ENCODE measurements around the gene TEX2.
A peak's percentile ranks its signal among the peaks of the same experiment; 100 is the strongest.
"Not testable (repeated sequence)": the region's sequence is repeated elsewhere in the genome, so short reads cannot be mapped to it uniquely, and the experiment has no call there.

Gene TEX2

DNA sequence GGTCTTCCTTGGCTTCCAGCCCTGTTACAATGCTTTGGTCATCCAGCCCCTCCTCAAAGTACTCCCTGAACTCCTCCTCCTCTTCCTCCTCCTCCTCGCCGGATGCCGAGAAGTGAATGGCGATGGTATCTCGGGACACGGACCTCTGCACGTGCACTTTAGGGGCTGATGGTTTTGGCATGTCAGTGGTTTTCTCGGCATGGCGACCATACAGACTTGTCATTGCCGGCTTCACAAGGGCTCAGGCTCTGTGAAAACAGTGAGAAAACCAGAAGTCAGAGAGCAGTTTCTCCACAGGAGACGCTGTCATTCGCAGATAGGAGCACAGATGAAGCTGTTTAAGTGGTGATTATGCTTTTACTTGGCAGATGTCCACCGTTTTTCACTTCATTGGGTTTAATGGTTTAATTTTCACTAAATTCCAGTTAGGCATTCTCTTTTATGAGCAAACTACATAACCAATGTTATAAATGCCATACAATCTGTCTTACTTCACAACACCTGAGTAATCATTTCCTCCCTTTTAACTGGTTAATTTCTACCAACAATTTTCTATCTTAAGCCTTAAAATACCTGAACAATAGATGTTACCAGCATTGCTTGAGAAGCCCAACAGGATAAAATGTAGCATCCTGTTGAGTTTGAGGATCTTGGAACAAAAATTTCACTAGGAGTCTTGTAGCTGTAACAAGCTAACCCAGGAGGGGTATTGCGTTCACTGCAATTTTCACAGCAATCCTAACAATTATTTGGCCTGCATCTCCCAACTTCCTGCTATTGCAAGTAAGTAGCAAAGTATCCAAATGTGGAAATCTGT is 48.9 kb downstream of the TEX2 start:
- H3K79me2 ChIP-seq (ENCODE audit: control insufficient read depth, insufficient read depth, low read length, unreplicated experiment), result peaks cover 18% of the 10 kb centered on the region
- no peak overlapping the region for H3K4me3 ChIP-seq (ENCODE audit: low read depth, low read length)
- H2AFZ ChIP-seq (ENCODE audit: low read length, unreplicated experiment), result no peak overlapping the region
- no peak overlapping the region for H3K27ac ChIP-seq (ENCODE audit: low read depth, low read length)
- 0 out of 2 replicates have a peak, but pooled peaks cover 5% of the 10 kb centered on the region for H3K36me3 ChIP-seq (ENCODE audit: insufficient read depth, low read length)
- H3K27me3 ChIP-seq (ENCODE audit: insufficient read depth, low read length), result no peaks in the 10 kb centered on the region
- H3K4me1 ChIP-seq (ENCODE audit: control insufficient read depth, insufficient read depth, low read length, unreplicated experiment), result peaks cover 31% of the 10 kb centered on the region

DNA sequence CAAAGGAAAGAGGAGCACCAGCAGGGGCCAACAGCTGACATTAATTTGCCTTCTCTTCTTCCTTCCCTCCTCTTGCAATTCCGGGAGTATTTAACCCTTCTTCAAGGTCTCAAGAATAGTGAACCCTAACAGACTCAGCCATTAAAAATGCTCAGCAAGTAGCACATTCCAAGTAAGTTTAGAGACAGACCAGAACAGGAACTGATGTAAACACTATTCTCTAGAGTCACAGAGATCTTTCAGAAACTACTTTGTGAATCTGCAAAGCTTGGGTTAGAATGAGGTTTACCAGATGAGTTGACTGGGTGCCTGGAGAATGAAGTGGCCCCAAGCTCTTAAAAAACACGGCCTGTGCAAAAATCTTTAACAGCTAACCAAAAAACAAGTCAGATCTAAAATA is 50.9 kb downstream of the TEX2 start:
- Histone ChIP-seq H3K79me2 (ENCODE audit: control insufficient read depth, insufficient read depth, low read length, unreplicated experiment) (peaks cover 13% of the 10 kb centered on the region), H2AFZ (ENCODE audit: low read length, unreplicated experiment) (no peak overlapping the region), H3K4me3 (ENCODE audit: low read depth, low read length) (no peak overlapping the region), H3K4me1 (ENCODE audit: control insufficient read depth, insufficient read depth, low read length, unreplicated experiment) (peaks cover 26% of the 10 kb centered on the region), H3K36me3 (ENCODE audit: insufficient read depth, low read length) (0 out of 2 replicates have a peak, but pooled peaks cover 5% of the 10 kb centered on the region), H3K27ac (ENCODE audit: low read depth, low read length) (no peak overlapping the region), H3K27me3 (ENCODE audit: insufficient read depth, low read length) (no peaks in the 10 kb centered on the region)

DNA sequence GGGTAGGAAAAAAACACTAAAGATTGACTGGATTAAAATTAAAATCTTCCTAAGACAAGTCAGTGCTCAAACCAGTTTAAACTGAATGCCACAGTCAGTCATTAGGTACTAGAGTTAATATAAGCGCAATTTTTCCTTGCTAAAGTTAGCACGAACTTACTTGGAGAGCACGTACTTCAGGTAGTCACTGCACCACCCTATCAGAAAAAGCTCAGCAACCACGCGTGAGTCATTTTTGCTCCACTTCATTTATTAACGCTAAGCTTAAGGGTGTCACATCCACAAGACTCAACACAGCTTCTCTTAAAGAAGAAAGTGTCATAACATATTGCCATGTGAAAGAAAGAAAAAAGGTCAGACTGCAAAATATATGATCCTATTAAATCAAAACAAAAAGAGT is 53.1 kb downstream of the TEX2 start:
- Histone ChIP-seq H3K27ac (ENCODE audit: low read depth, low read length) (no peak overlapping the region), H3K4me1 (ENCODE audit: control insufficient read depth, insufficient read depth, low read length, unreplicated experiment) (peaks cover 6% of the 10 kb centered on the region), H3K4me3 (ENCODE audit: low read depth, low read length) (no peak overlapping the region), H2AFZ (ENCODE audit: low read length, unreplicated experiment) (no peak overlapping the region), H3K79me2 (ENCODE audit: control insufficient read depth, insufficient read depth, low read length, unreplicated experiment) (peaks cover 9% of the 10 kb centered on the region), H3K27me3 (ENCODE audit: insufficient read depth, low read length) (no peaks in the 10 kb centered on the region), H3K36me3 (ENCODE audit: insufficient read depth, low read length) (0 out of 2 replicates have a peak, but pooled peaks cover 5% of the 10 kb centered on the region)

DNA sequence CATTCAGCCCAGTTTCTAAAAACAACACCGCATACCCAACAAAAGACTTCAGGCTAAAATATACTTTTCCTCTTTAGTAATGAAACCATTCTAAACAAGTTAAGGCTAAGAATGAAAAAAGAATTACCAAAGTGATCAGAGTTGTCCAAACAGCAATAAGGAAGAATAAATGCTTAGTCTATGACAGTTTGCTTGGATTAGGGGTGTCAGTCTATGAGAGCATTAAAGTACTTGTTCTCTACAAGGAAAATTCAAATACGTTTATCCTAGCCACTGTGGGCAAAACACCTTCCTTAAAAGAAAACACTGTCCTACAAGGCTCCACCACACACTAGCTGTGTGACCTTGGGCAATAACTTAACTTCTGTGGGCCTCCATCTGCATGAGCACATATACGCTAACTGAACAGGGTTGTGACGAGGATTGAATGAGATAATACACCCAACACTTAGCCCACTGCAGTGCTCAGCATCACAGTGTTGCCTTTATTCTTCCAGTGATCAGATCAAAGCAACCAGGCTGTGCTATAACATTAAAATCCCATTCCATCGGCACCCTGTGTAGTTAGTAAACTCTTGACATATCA is 53.6 kb downstream of the TEX2 start:
- 0 out of 2 replicates have a peak, but pooled peaks cover 5% of the 10 kb centered on the region for H3K36me3 ChIP-seq (ENCODE audit: insufficient read depth, low read length)
- H2AFZ ChIP-seq (ENCODE audit: low read length, unreplicated experiment), result no peak overlapping the region
- peaks cover 7% of the 10 kb centered on the region for H3K79me2 ChIP-seq (ENCODE audit: control insufficient read depth, insufficient read depth, low read length, unreplicated experiment)

DNA sequence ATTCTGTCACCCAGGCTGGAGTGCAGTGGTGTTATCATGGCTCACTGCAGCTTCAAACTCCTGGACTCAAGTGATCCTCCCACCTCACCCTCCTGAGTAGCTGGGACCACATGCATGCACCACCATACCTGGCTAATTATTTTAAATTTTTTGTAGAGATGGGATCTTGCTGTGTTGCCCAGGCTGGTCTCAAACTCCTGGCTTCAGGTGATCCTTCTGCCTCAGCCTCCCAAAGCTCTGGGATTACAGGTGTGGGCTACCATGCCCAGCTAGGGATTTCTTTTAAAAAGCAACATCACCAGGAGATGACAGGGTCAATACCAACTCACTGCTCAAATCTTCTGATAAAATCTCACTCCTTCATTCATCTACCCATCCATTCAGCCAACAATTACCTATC is 54.4 kb downstream of the TEX2 start:
- not testable (repeated sequence) for H3K4me3 ChIP-seq (ENCODE audit: low read depth, low read length); H3K27ac ChIP-seq (ENCODE audit: low read depth, low read length); H2AFZ ChIP-seq (ENCODE audit: low read length, unreplicated experiment); H3K36me3 ChIP-seq (ENCODE audit: insufficient read depth, low read length); H3K27me3 ChIP-seq (ENCODE audit: insufficient read depth, low read length); H3K79me2 ChIP-seq (ENCODE audit: control insufficient read depth, insufficient read depth, low read length, unreplicated experiment); H3K4me1 ChIP-seq (ENCODE audit: control insufficient read depth, insufficient read depth, low read length, unreplicated experiment)

More for the DNA sequence above, 53.6 kb downstream of the TEX2 start:
- H3K27ac ChIP-seq (ENCODE audit: low read depth, low read length), result no peak overlapping the region
- H3K4me1 ChIP-seq (ENCODE audit: control insufficient read depth, insufficient read depth, low read length, unreplicated experiment), result peaks cover under 1% of the 10 kb centered on the region
- no peak overlapping the region for H3K4me3 ChIP-seq (ENCODE audit: low read depth, low read length)
- H3K27me3 ChIP-seq (ENCODE audit: insufficient read depth, low read length), result no peaks in the 10 kb centered on the region

DNA sequence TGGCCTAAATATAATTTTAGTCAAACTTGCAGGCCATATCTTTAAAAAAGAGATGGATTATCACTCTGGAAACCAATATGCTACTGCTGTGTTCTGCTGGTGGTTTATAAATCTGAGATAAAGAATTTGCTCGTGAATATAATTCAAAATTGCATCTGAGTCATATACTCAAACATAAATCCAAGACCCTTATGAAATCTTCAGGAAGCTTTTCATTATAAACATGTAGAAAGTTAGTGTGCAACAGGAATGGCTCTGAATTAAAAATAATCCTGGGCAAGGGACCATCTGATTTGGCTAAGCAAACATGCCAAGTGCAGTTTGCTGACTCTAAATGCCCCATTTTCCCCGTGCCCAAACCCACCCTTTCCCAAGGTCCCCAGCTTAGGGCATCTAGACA is 57.3 kb downstream of the TEX2 start:
- Histone ChIP-seq H3K27ac (ENCODE audit: low read depth, low read length) (no peak overlapping the region), H3K4me1 (ENCODE audit: control insufficient read depth, insufficient read depth, low read length, unreplicated experiment) (peaks cover 20% of the 10 kb centered on the region), H3K36me3 (ENCODE audit: insufficient read depth, low read length) (no peaks in the 10 kb centered on the region), H3K4me3 (ENCODE audit: low read depth, low read length) (no peak overlapping the region), H2AFZ (ENCODE audit: low read length, unreplicated experiment) (no peak overlapping the region), H3K27me3 (ENCODE audit: insufficient read depth, low read length) (no peaks in the 10 kb centered on the region), H3K79me2 (ENCODE audit: control insufficient read depth, insufficient read depth, low read length, unreplicated experiment) (peaks cover 7% of the 10 kb centered on the region)

DNA sequence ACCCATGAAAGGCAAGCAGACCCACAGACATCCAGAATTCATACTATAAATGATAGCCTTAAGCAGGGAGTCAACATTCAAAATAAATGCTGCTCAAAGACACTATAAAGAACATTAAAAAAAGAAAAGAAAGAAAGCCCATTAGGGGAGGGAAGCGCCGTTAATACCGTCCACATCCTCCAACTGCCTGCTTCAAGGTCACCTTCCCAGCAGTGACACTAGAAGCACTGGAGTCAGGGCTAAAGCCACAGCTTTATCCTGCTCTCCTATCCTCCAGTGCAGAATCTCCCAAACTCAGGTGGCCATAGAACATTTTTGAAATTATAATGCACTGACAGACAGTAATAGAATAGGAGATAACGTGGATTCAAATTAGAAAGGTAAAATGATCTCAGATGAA is 59.4 kb downstream of the TEX2 start:
- H3K4me1 ChIP-seq (ENCODE audit: control insufficient read depth, insufficient read depth, low read length, unreplicated experiment), result peaks cover 26% of the 10 kb centered on the region
- H3K4me3 ChIP-seq (ENCODE audit: low read depth, low read length), result no peak overlapping the region

DNA sequence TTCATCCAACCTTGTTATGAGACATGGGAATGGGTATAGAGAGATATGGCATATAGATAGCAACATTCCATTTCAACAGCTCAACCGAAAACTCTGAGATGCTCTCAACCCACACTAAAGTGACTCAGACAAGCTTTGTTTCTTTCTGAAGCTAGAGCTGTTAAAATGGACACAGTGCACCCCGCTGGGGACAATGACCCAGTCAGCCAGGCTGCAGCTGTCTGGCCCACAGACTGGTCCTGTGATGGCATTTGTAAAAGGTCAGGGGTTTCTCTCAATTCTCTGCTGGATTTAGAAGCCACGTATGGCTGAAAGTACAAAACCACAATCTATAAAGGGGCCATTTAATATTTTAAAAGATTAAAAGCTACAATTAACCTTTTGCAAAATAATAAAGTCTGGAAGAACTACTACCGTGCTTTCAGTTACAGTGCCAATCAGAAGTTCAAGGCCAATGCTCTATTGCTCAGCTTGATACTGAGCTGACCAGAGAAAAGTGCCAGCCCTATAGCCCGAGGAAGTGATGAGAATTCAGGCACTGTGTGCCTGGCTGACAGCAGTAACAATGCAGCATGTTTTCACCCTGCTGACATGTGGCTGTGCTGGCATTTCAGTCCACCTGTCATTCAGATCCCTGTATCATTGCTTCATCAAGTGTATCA is 60.2 kb downstream of the TEX2 start:
- Histone ChIP-seq H2AFZ (ENCODE audit: low read length, unreplicated experiment) (no peak overlapping the region), H3K27ac (ENCODE audit: low read depth, low read length) (peak overlapping the region; percentile 6; the same call in 1 of the 2 replicates), H3K36me3 (ENCODE audit: insufficient read depth, low read length) (no peaks in the 10 kb centered on the region), H3K4me1 (ENCODE audit: control insufficient read depth, insufficient read depth, low read length, unreplicated experiment) (peaks cover 26% of the 10 kb centered on the region), H3K4me3 (ENCODE audit: low read depth, low read length) (no peak overlapping the region), H3K27me3 (ENCODE audit: insufficient read depth, low read length) (no peaks in the 10 kb centered on the region), H3K79me2 (ENCODE audit: control insufficient read depth, insufficient read depth, low read length, unreplicated experiment) (no peaks in the 10 kb centered on the region)

More for the DNA sequence above, 59.4 kb downstream of the TEX2 start:
- no peak overlapping the region for H3K27ac ChIP-seq (ENCODE audit: low read depth, low read length)
- no peaks in the 10 kb centered on the region for H3K27me3 ChIP-seq (ENCODE audit: insufficient read depth, low read length)
- H2AFZ ChIP-seq (ENCODE audit: low read length, unreplicated experiment), result no peak overlapping the region
- H3K79me2 ChIP-seq (ENCODE audit: control insufficient read depth, insufficient read depth, low read length, unreplicated experiment), result no peaks in the 10 kb centered on the region
- no peaks in the 10 kb centered on the region for H3K36me3 ChIP-seq (ENCODE audit: insufficient read depth, low read length)

DNA sequence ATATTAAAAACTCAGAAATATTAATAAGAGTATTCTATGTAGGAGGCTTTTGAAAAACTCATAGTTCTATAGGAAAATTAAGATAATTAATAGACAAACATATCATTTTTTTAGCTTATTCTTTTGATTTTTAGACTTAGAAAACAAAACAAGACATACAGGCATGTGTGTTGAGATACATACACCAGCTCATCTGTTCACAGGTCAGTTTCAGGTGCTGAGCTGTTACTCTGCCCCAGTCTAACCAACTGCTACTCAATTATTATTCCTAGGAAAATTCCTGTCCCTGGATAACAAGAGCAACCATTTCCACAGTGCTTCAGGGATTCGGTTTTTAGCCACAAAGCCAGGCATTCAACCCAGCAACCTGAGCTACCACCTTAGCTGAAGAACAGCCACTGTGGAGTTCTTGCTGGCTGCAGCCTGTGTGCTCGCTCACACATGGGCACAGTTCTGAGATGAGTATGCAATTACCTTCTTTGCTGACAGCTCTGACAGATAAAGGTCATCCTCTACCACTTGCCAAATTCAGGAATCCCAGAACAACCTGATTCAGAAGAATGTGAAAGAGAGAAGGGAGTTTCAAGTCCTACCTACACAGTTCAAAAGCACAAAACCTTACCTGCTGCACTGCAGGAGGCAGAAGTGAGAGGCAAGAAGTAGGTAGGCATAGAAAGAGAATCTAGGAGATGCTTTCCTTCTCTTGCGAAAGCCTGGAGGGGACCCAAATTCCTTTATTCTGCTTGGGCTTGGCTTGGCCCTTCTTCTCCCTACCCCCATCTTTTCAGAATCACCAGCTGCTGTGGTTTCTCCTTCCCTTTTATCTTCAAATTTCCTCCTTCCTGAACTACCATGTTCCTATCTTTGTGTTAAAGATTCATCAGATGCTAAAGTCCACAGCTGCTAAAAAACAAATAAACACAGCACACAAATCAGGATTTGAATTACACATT is 62.7 kb downstream of the TEX2 start:
- no peaks in the 10 kb centered on the region for H3K79me2 ChIP-seq (ENCODE audit: control insufficient read depth, insufficient read depth, low read length, unreplicated experiment)
- no peak overlapping the region for H3K27ac ChIP-seq (ENCODE audit: low read depth, low read length)
- no peaks in the 10 kb centered on the region for H3K27me3 ChIP-seq (ENCODE audit: insufficient read depth, low read length)
- H2AFZ ChIP-seq (ENCODE audit: low read length, unreplicated experiment), result no peak overlapping the region
- peaks cover 35% of the 10 kb centered on the region for H3K4me1 ChIP-seq (ENCODE audit: control insufficient read depth, insufficient read depth, low read length, unreplicated experiment)
- H3K36me3 ChIP-seq (ENCODE audit: insufficient read depth, low read length), result no peaks in the 10 kb centered on the region
- no peak overlapping the region for H3K4me3 ChIP-seq (ENCODE audit: low read depth, low read length)

Measured in ACC112 (cell line).